Measurements from ENCODE around the gene SPRR2B.
"Not testable (repeated sequence)": the region's sequence is repeated elsewhere in the genome, so short reads cannot be mapped to it uniquely, and the experiment has no call there.

The SPRR2B gene

GRCh38 chr1:153032677-153033308 lies 38.6 kb downstream of the SPRR2B start:
- peak; percentile 66 for DNase-seq

GRCh38 chr1:153032073-153032472 lies 39.3 kb downstream of the SPRR2B start:
- DNase-seq: no peak

GRCh38 chr1:153030895-153031294 lies 40.5 kb downstream of the SPRR2B start, which contains the start of gene SPRR1B:
TSS of gene SPRR1B (plus strand) at chr1:153031203. CDS start at chr1:153032346, 1,143 bp downstream.
- DNase-seq: no peak

GRCh38 chr1:153028766-153029165 lies 42.6 kb downstream of the SPRR2B start:
- no peak for DNase-seq

GRCh38 chr1:153025797-153026196 lies 45.6 kb downstream of the SPRR2B start:
- no peak for DNase-seq

GRCh38 chr1:153024413-153024812 lies 47.0 kb downstream of the SPRR2B start:
- DNase-seq: no peak

GRCh38 chr1:153023109-153023508 lies 48.3 kb downstream of the SPRR2B start:
- DNase-seq: no peak

- DNase-seq: peak; percentile 71
Measured at GRCh38 chr1:153022340-153022739, 49.1 kb downstream of the SPRR2B start.

GRCh38 chr1:153021829-153022228 lies 49.6 kb downstream of the SPRR2B start:
- DNase-seq: not testable (repeated sequence)
